Transverse colon (tissue), 4 donors: Measurements from ENCODE around the gene CADM2. TPM values are rescaled to one million over a fixed set of nuclear protein-coding genes. Genes with fewer than 3 reads are reported as not detected.

Experiments
- DNase-seq: peaks from one replicate; pipeline ENCODE4 v3.0.0-alpha.2; 2019
- H3K27ac ChIP-seq, 4 donors: fragments of 200-600 bp; sonication (generic); 2 replicates each; pipeline ENCODE4 v1.5.1; 2016 to 2018; ENCODE audit warnings: inconsistent platforms in 4 of 4
- H3K27me3 ChIP-seq: fragments of 200-600 bp; sonication (generic); 2 replicates; pipeline ENCODE4 v1.5.1; 2017; ENCODE audit warnings: inconsistent platforms
- H3K36me3 ChIP-seq, 4 donors: fragments of 200-600 bp; sonication (generic); 2 replicates each; pipeline ENCODE4 v1.5.1; 2017 to 2019; ENCODE audit warnings: inconsistent platforms in 4 of 4
- H3K4me1 ChIP-seq, 4 donors: fragments of 200-600 bp; sonication (generic); 2 replicates each; pipeline ENCODE4 v1.5.1; 2017 to 2020; ENCODE audit warnings: inconsistent platforms in 4 of 4
- H3K4me3 ChIP-seq, 4 donors: fragments of 200-600 bp; sonication (generic); 1 replicate in 1 of 4; 2 replicates in 3 of 4; pipeline versions ENCODE4 v1.5.1 to v1.6.1; 2017 to 2019; ENCODE audit warnings: inconsistent platforms in 4 of 4
- H3K9me3 ChIP-seq, 2 donors: fragments of 200-600 bp; sonication (generic); 2 replicates each; pipeline ENCODE4 v1.5.1; 2017 to 2019; ENCODE audit warnings: inconsistent platforms in 2 of 2
- EP300 ChIP-seq: sonication (generic); formaldehyde crosslinking; IDR thresholded peaks from one replicate; pipeline ENCODE4 v1.6.1; 2017; ENCODE audit warnings: antibody characterized with exemption, low read depth
- POLR2A ChIP-seq: fragments of 450-650 bp; IDR thresholded peaks from one replicate; pipeline ENCODE4 v1.6.1; 2016; ENCODE audit warnings: antibody characterized with exemption, mild to moderate bottlenecking, moderate library complexity
- POLR2AphosphoS5 ChIP-seq, 3 donors: sonication (generic); formaldehyde crosslinking; IDR thresholded peaks; one replicate each; pipeline ENCODE4 v1.6.1; 2016; ENCODE audit warnings: antibody characterized with exemption in 3 of 3
- WGBS, 2 donors: methylation state at CpG; one replicate each; pipeline ENCODE4 v1.1.5; 2018; ENCODE audit warnings: low coverage in 1 of 2; 5-methylcytosine and 5-hydroxymethylcytosine counted together
- in situ Hi-C, 4 donors: fragments of 200-750 bp; cut with MboI; loops; one replicate each; pipeline versions ENCODE4 v1.15.0 to v1.15.1; 2017; ENCODE audit warnings: low sequenced_read_pairs in 3 of 4, low pct_ligation_motif_present in 1 of 4, low pct_unique_long_range_greater_than_20kb in 1 of 4
- intact Hi-C: fragments of 100-400 bp; cut with DNase I; formaldehyde crosslinking; loops from one replicate; pipeline ENCODE4 v1.15.1; 2023; ENCODE audit warnings: low total_unique reads
- total RNA-seq, 4 donors: library from RNA; depleted of rRNA; stranded (reverse); fragments of >200 nt; gene quantifications; one replicate each; pipeline ENCODE4 v1.1.0, GENCODE V29; 2016
- TF ChIP-seq, protein P1 (sequence below), 5 experiments: fragments of 200-600 bp in 3 of 5; fragments of 450-650 bp in 2 of 5; sonication (generic) in 3 of 5; IDR thresholded peaks; 1 replicate in 2 of 5; 2 replicates in 3 of 5; pipeline ENCODE4 v1.5.1; 2016 to 2017; ENCODE audit warnings: antibody characterized with exemption in 5 of 5, inconsistent platforms in 3 of 5, mild to moderate bottlenecking in 2 of 5, moderate library complexity in 1 of 5

Gene CADM2
- total RNA-seq, 4 donors from 2014 or later: 2.2 to 21.3 (median 4.5) TPM

DNA sequence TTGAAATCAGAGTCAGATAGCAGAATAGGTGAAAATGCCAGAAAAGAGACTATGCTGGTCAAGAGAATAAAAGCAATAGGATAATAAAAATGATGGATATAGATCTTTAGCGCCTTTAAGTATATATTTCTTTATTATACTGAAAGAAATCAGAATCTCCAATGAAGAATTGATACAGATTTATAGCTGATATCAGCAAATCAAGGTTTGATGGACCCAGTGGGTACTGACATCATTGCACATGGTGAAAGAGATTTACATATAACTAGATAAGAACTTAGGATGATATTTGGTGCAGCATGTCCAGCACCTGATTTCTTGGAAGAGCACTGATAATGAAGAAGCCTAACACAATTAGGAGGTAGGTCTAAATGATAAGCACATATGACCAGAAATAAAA lies 18.2 kb downstream of the CADM2 start:
- DNase-seq: no peak
- no peaks in the 10 kb centered on the region for H3K27me3 ChIP-seq
- H3K4me3 ChIP-seq: no peak overlapping the region
- no peaks in the 10 kb centered on the region for H3K4me1 ChIP-seq
- intact Hi-C loops: no loop called here
- no peaks in the 10 kb centered on the region for H3K36me3 ChIP-seq
- no peak for TF ChIP-seq POLR2AphosphoS5 (IDR thresholded peaks at IDR 0.05)
- TF ChIP-seq POLR2A: no peak
- TF ChIP-seq, protein P1, sequence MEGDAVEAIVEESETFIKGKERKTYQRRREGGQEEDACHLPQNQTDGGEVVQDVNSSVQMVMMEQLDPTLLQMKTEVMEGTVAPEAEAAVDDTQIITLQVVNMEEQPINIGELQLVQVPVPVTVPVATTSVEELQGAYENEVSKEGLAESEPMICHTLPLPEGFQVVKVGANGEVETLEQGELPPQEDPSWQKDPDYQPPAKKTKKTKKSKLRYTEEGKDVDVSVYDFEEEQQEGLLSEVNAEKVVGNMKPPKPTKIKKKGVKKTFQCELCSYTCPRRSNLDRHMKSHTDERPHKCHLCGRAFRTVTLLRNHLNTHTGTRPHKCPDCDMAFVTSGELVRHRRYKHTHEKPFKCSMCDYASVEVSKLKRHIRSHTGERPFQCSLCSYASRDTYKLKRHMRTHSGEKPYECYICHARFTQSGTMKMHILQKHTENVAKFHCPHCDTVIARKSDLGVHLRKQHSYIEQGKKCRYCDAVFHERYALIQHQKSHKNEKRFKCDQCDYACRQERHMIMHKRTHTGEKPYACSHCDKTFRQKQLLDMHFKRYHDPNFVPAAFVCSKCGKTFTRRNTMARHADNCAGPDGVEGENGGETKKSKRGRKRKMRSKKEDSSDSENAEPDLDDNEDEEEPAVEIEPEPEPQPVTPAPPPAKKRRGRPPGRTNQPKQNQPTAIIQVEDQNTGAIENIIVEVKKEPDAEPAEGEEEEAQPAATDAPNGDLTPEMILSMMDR (IDR thresholded peaks at IDR 0.05): no peak
- no peak for TF ChIP-seq EP300
- H3K27ac ChIP-seq: no peak overlapping the region
- 19 to 33% methylated on average over 1 of the region's 1 CpG for WGBS, 2 donors
- in situ Hi-C loops: no loop called here
- H3K9me3 ChIP-seq: no peaks in the 10 kb centered on the region

DNA sequence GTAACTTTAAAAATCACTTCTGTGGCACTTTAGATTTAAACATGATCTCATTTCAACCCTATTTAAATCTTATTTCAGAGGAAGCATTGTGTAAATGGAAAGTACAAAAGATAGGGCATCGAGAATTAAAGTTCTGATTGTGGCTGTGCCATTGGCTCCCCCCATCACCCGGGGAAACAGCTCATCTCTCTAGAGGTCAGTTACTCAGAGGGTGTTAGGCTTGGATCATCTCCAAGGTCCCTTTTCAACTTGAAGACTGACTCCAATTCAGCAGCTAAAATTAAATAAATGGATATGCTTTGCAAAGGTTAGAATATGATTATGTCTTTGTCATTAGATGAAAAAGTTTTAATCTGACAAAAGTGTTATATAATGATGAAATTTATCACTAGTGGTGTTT lies 20.1 kb downstream of the CADM2 start:
- Histone ChIP-seq H3K27me3 (no peaks in the 10 kb centered on the region), H3K36me3 (no peaks in the 10 kb centered on the region), H3K4me3 (no peak overlapping the region), H3K27ac (no peak overlapping the region), H3K4me1 (no peaks in the 10 kb centered on the region), H3K9me3 (no peaks in the 10 kb centered on the region)
- intact Hi-C loops: no loop called here
- TF ChIP-seq EP300 (no peak), POLR2A (no peak), POLR2AphosphoS5 (IDR thresholded peaks at IDR 0.05) (no peak)
- TF ChIP-seq, protein P1 (IDR thresholded peaks at IDR 0.05): no peak
- WGBS, 2 donors: 41 to 65% methylated on average over 2 of the region's 2 CpGs
- DNase-seq: no peak
- in situ Hi-C loops: no loop called here

DNA sequence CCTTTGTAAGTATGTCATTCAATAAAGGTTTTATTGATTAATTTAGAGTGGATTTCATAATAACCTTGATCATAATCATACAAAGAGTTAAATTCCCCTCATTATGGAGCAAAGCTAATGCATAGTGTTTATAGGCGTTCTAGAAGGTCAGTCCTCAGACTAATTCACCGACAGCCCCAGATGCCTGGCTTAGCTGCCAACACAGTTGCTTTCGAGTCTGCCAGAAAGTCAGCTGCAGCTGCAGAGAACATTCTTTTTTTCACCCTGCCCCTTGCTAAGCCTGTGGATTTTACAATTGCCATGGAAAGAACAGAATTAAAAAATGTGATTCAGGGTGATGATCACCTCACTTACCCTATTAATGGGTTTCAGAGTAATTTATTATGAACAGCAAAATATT lies 21.2 kb downstream of the CADM2 start:
- H3K27ac ChIP-seq: no peak overlapping the region
- no peaks in the 10 kb centered on the region for H3K9me3 ChIP-seq
- intact Hi-C loops: no loop called here
- no peaks in the 10 kb centered on the region for H3K36me3 ChIP-seq
- no peaks in the 10 kb centered on the region for H3K4me1 ChIP-seq
- WGBS, 2 donors: 30 to 60% methylated on average over 1 to 3 of the region's 3 CpGs
- no peak for DNase-seq
- no peaks in the 10 kb centered on the region for H3K27me3 ChIP-seq
- H3K4me3 ChIP-seq: no peak overlapping the region
- TF ChIP-seq POLR2AphosphoS5 (IDR thresholded peaks at IDR 0.05) (no peak), POLR2A (no peak), EP300 (no peak)
- TF ChIP-seq, protein P1 (IDR thresholded peaks at IDR 0.05): no peak
- in situ Hi-C loops: no loop called here

DNA sequence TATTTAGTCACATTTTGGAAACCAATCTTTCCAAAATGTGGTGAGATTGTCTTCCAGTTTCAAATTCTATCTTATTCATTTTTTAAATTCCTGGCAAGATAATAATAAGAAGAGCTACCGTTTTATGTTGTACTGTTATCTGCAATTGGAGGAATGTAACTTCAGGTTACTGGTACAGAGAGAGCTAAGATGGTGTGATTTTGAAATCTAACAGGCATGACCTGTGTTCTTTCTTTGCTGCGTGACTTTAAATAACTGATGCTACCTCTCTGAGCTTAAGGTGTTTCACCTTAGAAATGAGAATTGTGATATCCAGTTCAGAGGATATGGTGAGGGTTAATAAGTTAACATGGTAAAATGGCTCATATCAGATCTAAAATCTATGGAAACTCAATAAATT lies 21.7 kb downstream of the CADM2 start:
- intact Hi-C loops: no loop called here
- Histone ChIP-seq H3K4me3 (no peak overlapping the region), H3K4me1 (no peaks in the 10 kb centered on the region), H3K27me3 (no peaks in the 10 kb centered on the region), H3K36me3 (no peaks in the 10 kb centered on the region), H3K27ac (no peak overlapping the region), H3K9me3 (no peaks in the 10 kb centered on the region)
- DNase-seq: no peak
- TF ChIP-seq POLR2AphosphoS5 (IDR thresholded peaks at IDR 0.05) (no peak), POLR2A (no peak), EP300 (no peak)
- TF ChIP-seq, protein P1 (IDR thresholded peaks at IDR 0.05): no peak
- WGBS, 2 donors: 58 to 73% methylated on average over 2 of the region's 2 CpGs
- in situ Hi-C loops: no loop called here
